ENCODE data around the gene LECT2. TPM values are rescaled to one million over a fixed set of nuclear protein-coding genes. Genes with fewer than 3 reads are reported as not detected.

The LECT2 gene
- total RNA-seq, 1 donor from 2014 or later = not detected

GRCh38 chr5:135998889-135999288 lies 44.1 kb upstream of the LECT2 start:
- H3K27ac ChIP-seq = no peak overlapping the region
- no peak overlapping the region for H3K4me3 Mint-ChIP-seq
- DNase-seq (ENCODE audit: low spot score) = no peak

GRCh38 chr5:135997673-135998335 lies 43.0 kb upstream of the LECT2 start:
- Mint-ChIP-seq H3K9me3 (no peaks in the 10 kb centered on the region), H3K27ac (no peak overlapping the region), H3K36me3 (no peaks in the 10 kb centered on the region), H3K4me3 (no peak overlapping the region), H3K4me1 (peaks cover 25% of the 10 kb centered on the region), H3K27me3 (ENCODE audit: insufficient read depth, low read depth) (no peaks in the 10 kb centered on the region)
- Histone ChIP-seq H3K27ac (no peak overlapping the region), H4K20me1 (ENCODE audit: low read depth) (no peaks in the 10 kb centered on the region), H3K4me2 (no peak overlapping the region), H3K9ac (no peak overlapping the region), H3K9me3 (ENCODE audit: low read depth) (no peaks in the 10 kb centered on the region), H3K4me3 (no peak overlapping the region), H2AFZ (replicated peaks) (no peak overlapping the region), H3K4me1 (no peaks in the 10 kb centered on the region), H3K27me3 (no peaks in the 10 kb centered on the region), H3K79me2 (ENCODE audit: low read depth) (no peaks in the 10 kb centered on the region), H3K36me3 (no peaks in the 10 kb centered on the region), H3F3A (ENCODE audit: low read depth) (no peaks in the 10 kb centered on the region)
- peak; percentile 34 for DNase-seq (ENCODE audit: low spot score)
- TF ChIP-seq EZH2 (IDR thresholded peaks at IDR 0.05) (no peak), EZH2phosphoT487 (IDR thresholded peaks at IDR 0.05) (no peak), CTCF (IDR thresholded peaks at IDR 0.05) (peak; percentile 26)

More at GRCh38 chr5:135998889-135999288, 44.1 kb upstream of the LECT2 start:
- H3K9ac ChIP-seq = no peak overlapping the region
- H3K36me3 ChIP-seq = no peaks in the 10 kb centered on the region
- no peak overlapping the region for H2AFZ ChIP-seq (replicated peaks)
- no peaks in the 10 kb centered on the region for H3K27me3 ChIP-seq
- H3F3A ChIP-seq (ENCODE audit: low read depth) = no peaks in the 10 kb centered on the region
- H3K4me3 ChIP-seq = no peak overlapping the region
- no peak for TF ChIP-seq EZH2 (IDR thresholded peaks at IDR 0.05)
- TF ChIP-seq EZH2phosphoT487 (IDR thresholded peaks at IDR 0.05) = no peak
- no peak for TF ChIP-seq CTCF (IDR thresholded peaks at IDR 0.05)
- H3K9me3 ChIP-seq (ENCODE audit: low read depth) = no peaks in the 10 kb centered on the region
- H3K27ac Mint-ChIP-seq = no peak overlapping the region
- H3K4me2 ChIP-seq = no peak overlapping the region
- no peaks in the 10 kb centered on the region for H3K9me3 Mint-ChIP-seq
- H3K4me1 ChIP-seq = no peaks in the 10 kb centered on the region
- H4K20me1 ChIP-seq (ENCODE audit: low read depth) = no peaks in the 10 kb centered on the region
- no peaks in the 10 kb centered on the region for H3K27me3 Mint-ChIP-seq (ENCODE audit: insufficient read depth, low read depth)
- peaks cover 19% of the 10 kb centered on the region for H3K4me1 Mint-ChIP-seq
- no peaks in the 10 kb centered on the region for H3K36me3 Mint-ChIP-seq
- no peaks in the 10 kb centered on the region for H3K79me2 ChIP-seq (ENCODE audit: low read depth)

- Histone ChIP-seq H3F3A (ENCODE audit: low read depth) (no peaks in the 10 kb centered on the region), H3K36me3 (no peaks in the 10 kb centered on the region), H3K4me1 (no peaks in the 10 kb centered on the region), H3K27me3 (no peaks in the 10 kb centered on the region), H3K4me2 (no peak overlapping the region), H3K27ac (no peak overlapping the region), H3K4me3 (no peak overlapping the region), H4K20me1 (ENCODE audit: low read depth) (no peaks in the 10 kb centered on the region), H3K79me2 (ENCODE audit: low read depth) (no peaks in the 10 kb centered on the region), H2AFZ (replicated peaks) (no peak overlapping the region), H3K9ac (no peak overlapping the region), H3K9me3 (ENCODE audit: low read depth) (no peaks in the 10 kb centered on the region)
- Mint-ChIP-seq H3K4me1 (peaks cover 18% of the 10 kb centered on the region), H3K36me3 (no peaks in the 10 kb centered on the region), H3K4me3 (no peak overlapping the region), H3K27ac (no peak overlapping the region), H3K27me3 (ENCODE audit: insufficient read depth, low read depth) (no peaks in the 10 kb centered on the region), H3K9me3 (no peaks in the 10 kb centered on the region)
- DNase-seq (ENCODE audit: low spot score) = no peak
- TF ChIP-seq EZH2phosphoT487 (IDR thresholded peaks at IDR 0.05) = no peak
- no peak for TF ChIP-seq EZH2 (IDR thresholded peaks at IDR 0.05)
- no peak for TF ChIP-seq CTCF (IDR thresholded peaks at IDR 0.05)
Observed at GRCh38 chr5:135996611-135997010, 41.8 kb upstream of the LECT2 start.

Measured in neural progenitor cell (in vitro differentiated cells).